GM21381 (cell line): Measurements from ENCODE around the gene TBC1D2B.

Experiments
- ATAC-seq: cut with Tn5 transposase; IDR thresholded peaks from one replicate; pipeline ENCODE4 v1.9.1; 2021; ENCODE audit warnings: mild to moderate bottlenecking, moderate library complexity; ENCODE audit not compliant: unreplicated experiment

TBC1D2B gene

GRCh38 chr15:78077053-78077870, at the start of gene TBC1D2B:
TBC1D2B (minus strand) TSS chr15:78077711; CDS start chr15:78077652, 59 bp downstream.
- peak; percentile 72 for ATAC-seq

GRCh38 chr15:78125267-78125666, 47.8 kb upstream of the TBC1D2B start:
- no peak for ATAC-seq

GRCh38 chr15:78120523-78120922, 43.0 kb upstream of the TBC1D2B start:
- ATAC-seq = no peak

DNA sequence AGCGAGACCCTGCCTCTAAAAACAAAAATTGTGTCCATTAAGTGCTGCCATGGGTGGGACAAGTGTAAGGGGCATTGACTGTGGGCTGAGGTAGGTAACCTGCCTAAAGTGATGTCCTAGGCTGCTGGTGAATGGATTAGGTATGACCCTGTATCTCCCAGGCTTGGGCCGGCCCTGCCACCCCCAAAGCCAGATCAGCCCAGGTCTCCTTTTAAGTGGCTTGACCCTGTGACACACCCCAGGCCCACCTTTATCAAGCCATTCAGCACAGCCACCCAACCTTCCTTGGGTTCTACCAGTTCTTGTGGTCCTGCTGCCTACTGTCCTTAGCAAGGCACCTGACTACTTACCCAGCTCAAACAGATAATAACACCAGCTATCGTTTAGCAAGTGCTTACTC, 35.0 kb upstream of the TBC1D2B start:
- ATAC-seq = no peak

DNA sequence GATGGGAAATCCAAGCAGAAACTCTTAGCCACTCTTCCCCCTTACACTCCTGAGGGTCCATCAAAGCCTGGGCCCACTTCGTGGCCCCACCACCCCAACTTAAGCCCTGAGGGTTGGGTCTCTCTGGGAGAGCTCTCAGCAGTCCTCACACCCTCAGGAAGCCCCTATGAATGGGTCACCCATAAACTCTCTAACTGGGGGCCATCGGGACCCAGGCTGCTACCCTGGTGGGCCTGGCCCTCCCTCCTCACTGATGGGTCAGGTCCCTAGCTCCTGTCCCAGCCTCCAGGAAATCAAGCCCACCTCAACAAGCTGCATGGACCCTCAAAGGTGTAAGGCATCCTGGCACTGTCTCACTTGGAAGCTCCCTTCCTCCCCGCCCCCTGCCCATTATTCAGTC, 34.3 kb upstream of the TBC1D2B start:
- no peak for ATAC-seq

- no peak for ATAC-seq
Observed at GRCh38 chr15:78110916-78111475, 33.5 kb upstream of the TBC1D2B start.

GRCh38 chr15:78110096-78110495, 32.6 kb upstream of the TBC1D2B start:
- ATAC-seq = no peak

DNA sequence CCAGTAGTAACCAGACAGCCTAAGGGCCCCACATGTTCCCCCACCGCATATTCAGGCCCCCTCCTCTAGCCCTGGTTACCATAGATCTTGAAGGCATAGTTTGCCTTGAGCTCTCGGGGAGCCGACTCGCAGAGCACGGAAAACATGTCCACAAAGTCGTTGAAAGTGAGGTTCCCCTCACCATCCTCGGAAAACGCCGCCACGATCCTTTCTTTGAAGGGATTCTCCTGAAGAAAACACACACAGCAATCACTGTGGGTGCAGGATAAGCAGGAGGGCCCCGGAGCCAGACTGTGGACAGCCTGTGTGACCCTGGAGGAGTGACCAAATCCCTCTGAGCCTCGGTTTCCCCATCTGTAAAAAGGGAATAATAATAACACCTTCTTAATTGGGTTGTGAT, 31.6 kb upstream of the TBC1D2B start:
- ATAC-seq = no peak

GRCh38 chr15:78108300-78109084, 31.0 kb upstream of the TBC1D2B start:
- no peak for ATAC-seq

DNA sequence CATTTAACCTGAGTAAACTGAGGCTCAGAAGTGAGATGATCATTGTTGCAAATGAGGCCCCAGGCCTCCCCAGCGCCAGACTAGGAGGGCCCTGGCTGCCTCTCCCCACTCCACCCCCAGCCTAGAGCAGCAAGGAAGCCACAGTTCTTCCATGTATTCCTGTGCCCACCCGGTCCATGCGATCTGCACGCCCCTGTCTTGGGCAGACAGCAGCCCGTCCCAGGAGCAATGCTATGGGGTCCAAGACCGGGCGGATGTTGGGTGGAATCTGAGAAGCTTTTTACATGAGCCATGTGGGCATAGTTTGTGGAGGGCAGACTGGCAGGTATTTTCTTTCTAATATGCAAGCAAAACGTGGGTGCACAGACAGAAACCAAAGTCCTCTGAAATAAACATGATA, 30.0 kb upstream of the TBC1D2B start:
- ATAC-seq = no peak

DNA sequence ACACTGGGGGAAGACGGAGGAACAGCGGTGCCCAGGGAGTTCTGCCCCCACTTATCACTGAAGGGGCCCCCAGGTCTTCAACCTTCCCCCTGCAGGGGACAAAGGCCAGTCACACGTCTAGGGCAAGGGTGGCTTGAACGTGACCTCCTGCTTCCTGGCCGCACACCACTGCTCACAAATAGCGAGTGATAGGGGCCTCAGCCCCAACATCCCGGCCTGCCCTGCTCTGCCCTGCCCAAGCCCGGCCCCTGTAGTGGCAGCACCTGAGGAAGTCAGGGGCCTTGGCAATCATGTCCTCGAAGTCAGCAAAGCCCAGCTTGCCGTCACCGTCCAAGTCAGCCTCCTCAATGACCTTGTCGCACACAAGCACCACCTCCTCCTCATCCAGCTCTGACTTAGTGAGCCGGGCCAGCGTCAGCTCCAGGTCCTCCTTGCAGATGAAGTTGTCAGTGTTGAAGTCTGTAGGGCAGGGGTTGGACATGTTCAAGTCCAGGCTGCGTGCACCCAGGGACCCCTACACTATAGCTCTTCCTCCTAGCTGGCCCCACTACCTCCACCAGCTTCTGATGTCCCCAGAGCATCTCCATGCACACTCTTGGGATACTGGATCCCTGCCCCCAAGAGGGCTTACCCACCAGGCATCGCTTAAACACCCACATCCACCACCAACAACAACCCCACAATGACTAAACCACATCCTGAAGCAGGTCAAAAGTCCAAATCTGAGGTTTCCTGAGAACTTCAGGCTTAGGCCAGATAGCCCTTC, 28.1 kb upstream of the TBC1D2B start:
- no peak for ATAC-seq

DNA sequence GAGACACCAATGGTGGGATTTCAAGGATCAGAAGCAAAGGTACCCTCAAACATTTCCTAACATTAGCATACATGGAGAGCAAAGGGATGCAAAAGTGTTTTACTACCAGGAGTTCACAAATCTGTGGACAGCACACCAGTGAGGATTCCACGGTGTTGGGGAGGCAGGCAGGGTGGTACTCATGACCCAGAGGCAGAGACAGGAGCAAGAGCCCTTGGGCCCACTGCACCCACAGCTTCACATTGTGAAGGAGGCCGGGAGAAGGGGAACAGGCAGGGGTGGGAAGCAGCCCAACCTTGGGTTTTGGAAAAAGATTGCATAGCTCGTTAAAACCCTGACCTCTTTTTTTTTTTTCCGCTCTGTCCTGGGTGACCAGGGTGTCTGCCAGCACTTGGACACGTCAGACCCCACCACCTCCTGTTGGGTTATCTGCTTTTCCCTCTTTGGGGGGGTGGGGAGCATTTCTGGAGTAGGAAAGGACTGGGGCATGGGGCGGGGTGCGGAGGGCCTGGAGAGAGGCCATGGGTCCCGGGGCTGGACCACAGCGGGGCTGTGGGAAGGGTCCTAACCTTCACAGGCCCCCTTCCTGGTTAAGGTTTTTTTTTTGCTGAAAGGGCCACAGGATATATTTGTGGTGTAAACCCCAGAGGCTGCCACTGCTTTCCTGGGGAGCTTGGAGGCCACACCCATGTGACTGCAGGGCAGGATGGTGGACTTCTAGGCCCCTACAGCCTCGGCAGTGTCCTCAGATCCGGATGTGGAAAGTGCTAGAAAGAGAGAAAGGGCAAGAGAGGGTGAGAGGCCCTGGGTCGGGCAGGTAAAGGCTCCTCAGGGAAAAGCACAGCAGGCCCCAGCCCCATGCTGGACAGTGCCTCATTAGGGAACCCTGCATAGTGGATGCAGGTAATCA, 27.3 kb upstream of the TBC1D2B start:
- no peak for ATAC-seq

- ATAC-seq = peak; percentile 16
Observed at GRCh38 chr15:78104119-78104479, 26.6 kb upstream of the TBC1D2B start.

DNA sequence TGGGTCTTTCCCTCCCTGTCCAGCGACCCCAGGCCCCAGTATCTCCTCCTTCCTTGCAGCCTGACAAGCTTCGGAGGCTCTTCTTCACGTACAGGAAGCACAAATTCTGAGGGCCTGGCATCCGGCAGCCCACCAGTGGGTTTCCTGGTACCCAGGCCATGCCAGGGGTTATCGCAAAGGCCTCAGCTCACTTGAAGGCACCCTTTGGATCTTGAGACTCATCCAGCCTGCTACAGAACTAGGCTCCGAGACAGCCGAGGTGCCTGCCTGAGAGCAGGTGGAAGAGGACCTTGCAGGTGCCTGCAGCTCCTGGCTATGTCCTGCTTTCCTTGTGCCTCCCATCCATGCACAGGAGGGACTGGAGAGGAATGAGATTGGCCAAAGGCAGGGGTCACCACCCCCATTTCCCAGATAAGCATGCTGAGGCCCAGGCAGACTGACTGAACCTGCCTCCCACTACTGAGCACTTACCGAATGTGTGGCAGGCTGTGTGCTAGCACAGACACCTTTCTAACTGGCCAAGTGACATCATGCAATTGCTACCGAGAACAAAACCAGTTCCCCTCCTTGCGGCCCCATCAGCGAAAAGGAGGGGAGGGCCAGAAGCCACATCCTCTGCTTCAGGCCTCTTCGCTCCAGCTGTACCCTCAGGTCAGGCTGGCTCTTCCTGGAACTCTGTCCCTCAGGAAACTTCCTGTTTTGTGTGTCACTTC, 26.1 kb upstream of the TBC1D2B start:
- peak; percentile 86 for ATAC-seq

GRCh38 chr15:78102741-78103140, 25.2 kb upstream of the TBC1D2B start:
- ATAC-seq = no peak

GRCh38 chr15:78102211-78102610, 24.7 kb upstream of the TBC1D2B start:
- ATAC-seq = no peak

DNA sequence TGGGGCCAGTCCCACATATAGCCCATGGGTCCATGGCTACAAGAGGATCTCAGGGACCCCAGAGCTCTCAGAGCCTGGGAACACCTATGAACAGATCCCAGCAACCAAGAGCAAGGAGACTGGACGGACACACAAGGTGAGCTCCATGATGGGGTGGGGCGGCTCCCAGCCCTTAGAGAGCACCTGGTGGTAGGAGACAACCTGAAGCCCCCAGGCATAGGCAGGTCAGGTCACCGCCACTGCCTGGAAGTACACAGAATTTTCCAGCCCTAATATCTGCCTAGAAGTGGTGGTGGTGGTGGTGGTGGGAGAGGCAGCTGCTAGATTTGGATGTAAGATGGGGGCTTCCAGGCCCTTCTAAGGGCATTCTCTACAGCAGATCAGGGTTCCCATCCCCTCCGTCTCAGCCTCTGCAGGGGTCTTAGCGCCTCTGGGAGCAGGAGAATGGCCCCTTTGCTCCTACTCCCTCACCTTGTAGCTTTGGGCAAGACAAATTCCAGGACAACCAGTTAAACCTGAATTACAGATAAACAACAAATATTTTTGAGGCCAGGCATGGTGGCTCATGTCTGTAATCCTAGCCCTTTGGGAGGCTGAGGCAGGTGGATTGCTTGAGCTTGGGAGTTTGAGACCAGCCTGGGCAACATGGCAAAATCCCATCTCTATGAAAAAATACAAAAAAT, 24.1 kb upstream of the TBC1D2B start:
- no peak for ATAC-seq

- ATAC-seq = no peak
Observed at GRCh38 chr15:78100886-78101285, 23.4 kb upstream of the TBC1D2B start.
